Thyroid gland (tissue), 4 donors: ENCODE results near the gene SUPT3H. TPM values are rescaled to one million over a fixed set of nuclear protein-coding genes. Genes with fewer than 3 reads are reported as not detected.

Experiments used
- DNase-seq, 2 donors: peaks; one replicate each; pipeline ENCODE4 v3.0.0-alpha.2; 2019
- H3K27ac ChIP-seq, 3 donors: fragments of 200-600 bp; sonication (generic); 1 replicate in 2 of 3; 2 replicates in 1 of 3; pipeline ENCODE4 v1.5.1; 2016 to 2019; ENCODE audit warnings: mild to moderate bottlenecking in 1 of 3, moderate library complexity in 1 of 3
- H3K27me3 ChIP-seq: fragments of 200-600 bp; sonication (generic); one replicate; pipeline ENCODE4 v1.5.1; 2019
- H3K36me3 ChIP-seq, 2 donors: fragments of 200-600 bp; sonication (generic); one replicate each; pipeline ENCODE4 v1.5.1; 2016 to 2019
- H3K4me1 ChIP-seq, 2 donors: fragments of 200-600 bp; sonication (generic); one replicate each; pipeline ENCODE4 v1.5.1; 2017 to 2019
- H3K4me3 ChIP-seq, 3 donors: fragments of 200-600 bp; sonication (generic); replicated peaks in 1 of 3; 1 replicate in 2 of 3; 2 replicates in 1 of 3; pipeline ENCODE4 v1.5.1; 2016; ENCODE audit warnings: mild to moderate bottlenecking in 1 of 3
- H3K9me3 ChIP-seq: fragments of 200-600 bp; sonication (generic); one replicate; pipeline ENCODE4 v1.5.1; 2017
- CTCF ChIP-seq, 6 experiments: fragments of 200-600 bp in 3 of 6; fragments of 450-650 bp in 3 of 6; sonication (generic) in 3 of 6; IDR thresholded peaks; one replicate each; pipeline ENCODE4 v1.5.1; 2016 to 2019; ENCODE audit warnings: antibody characterized with exemption in 6 of 6, mild to moderate bottlenecking in 2 of 6, inconsistent platforms in 1 of 6, moderate library complexity in 1 of 6
- POLR2A ChIP-seq, 2 donors: fragments of 450-650 bp; IDR thresholded peaks; one replicate each; pipeline ENCODE4 v1.6.1; 2017; ENCODE audit warnings: antibody characterized with exemption in 2 of 2, mild to moderate bottlenecking in 2 of 2, moderate library complexity in 1 of 2
- WGBS, 2 donors: methylation state at CpG; one replicate each; pipeline ENCODE4 v1.1.5; 2017; 5-methylcytosine and 5-hydroxymethylcytosine counted together
- intact Hi-C: fragments of 100-400 bp; cut with DNase I; formaldehyde crosslinking; loops from one replicate; pipeline ENCODE4 v1.15.1; 2023
- total RNA-seq, 4 donors: library from RNA; depleted of rRNA; stranded (reverse); fragments of >200 nt; gene quantifications; one replicate each; pipeline ENCODE4 v1.2.3, GENCODE V29; 2016

The SUPT3H gene
- total RNA-seq, 4 donors from 2014 or later = 9.8 to 21.6 (median 11.1) TPM

GRCh38 chr6:44804016-44804415, 573.7 kb downstream of the SUPT3H start:
- TF ChIP-seq CTCF (IDR thresholded peaks at IDR 0.05) (no peak), POLR2A (IDR thresholded peaks at IDR 0.05) (no peak)
- intact Hi-C loops = no loop called here
- WGBS, 2 donors = 70 to 91% methylated on average over 5 of the region's 5 CpGs
- Histone ChIP-seq H3K36me3 (no peaks in the 10 kb centered on the region), H3K4me3 (no peak overlapping the region), H3K4me1 (peaks cover 5 to 6% of the 10 kb centered on the region in 2 donors), H3K27me3 (no peaks in the 10 kb centered on the region), H3K9me3 (no peaks in the 10 kb centered on the region), H3K27ac (no peak overlapping the region)
- DNase-seq = no peak

GRCh38 chr6:44800784-44801592, 576.7 kb downstream of the SUPT3H start:
- peak in 1 of 2 donors; percentile 14 for DNase-seq
- H3K9me3 ChIP-seq = no peaks in the 10 kb centered on the region
- intact Hi-C loops = no loop called here
- peaks cover 5 to 6% of the 10 kb centered on the region in 2 donors for H3K4me1 ChIP-seq
- WGBS, 2 donors = 42 to 44% methylated on average over 7 to 8 of the region's 8 CpGs
- H3K4me3 ChIP-seq = no peak overlapping the region
- no peaks in the 10 kb centered on the region for H3K27me3 ChIP-seq
- H3K36me3 ChIP-seq = no peaks in the 10 kb centered on the region
- TF ChIP-seq CTCF (IDR thresholded peaks at IDR 0.05) (no peak), POLR2A (IDR thresholded peaks at IDR 0.05) (no peak)
- H3K27ac ChIP-seq = no peak overlapping the region

GRCh38 chr6:44800171-44800783, 577.5 kb downstream of the SUPT3H start:
- Histone ChIP-seq H3K27ac (no peak overlapping the region), H3K4me3 (no peak overlapping the region), H3K4me1 (peaks cover 5 to 6% of the 10 kb centered on the region in 2 donors), H3K9me3 (no peaks in the 10 kb centered on the region), H3K36me3 (no peaks in the 10 kb centered on the region), H3K27me3 (no peaks in the 10 kb centered on the region)
- WGBS, 2 donors = 18 to 25% methylated on average over 8 of the region's 8 CpGs
- TF ChIP-seq POLR2A (IDR thresholded peaks at IDR 0.05) (no peak), CTCF (IDR thresholded peaks at IDR 0.05) (no peak)
- peak; percentile 28 to 45 for DNase-seq
- intact Hi-C loops = no loop called here

- Histone ChIP-seq H3K36me3 (no peaks in the 10 kb centered on the region), H3K4me1 (peaks cover 5 to 6% of the 10 kb centered on the region in 2 donors), H3K27ac (no peak overlapping the region), H3K4me3 (no peak overlapping the region), H3K27me3 (no peaks in the 10 kb centered on the region), H3K9me3 (no peaks in the 10 kb centered on the region)
- WGBS, 2 donors = 68 to 96% methylated on average over 3 of the region's 3 CpGs
- TF ChIP-seq CTCF (IDR thresholded peaks at IDR 0.05) (no peak), POLR2A (IDR thresholded peaks at IDR 0.05) (no peak)
- DNase-seq = no peak
- intact Hi-C loops = no loop called here
These were observed 580.0 kb downstream of the SUPT3H start for GRCh38 chr6:44797746-44798145.

- WGBS, 2 donors = 86 to 95% methylated on average over 7 of the region's 7 CpGs
- Histone ChIP-seq H3K4me3 (no peak overlapping the region), H3K9me3 (no peaks in the 10 kb centered on the region), H3K27me3 (no peaks in the 10 kb centered on the region), H3K4me1 (peaks cover 0 to 4% of the 10 kb centered on the region in 2 donors), H3K36me3 (no peaks in the 10 kb centered on the region), H3K27ac (no peak overlapping the region)
- TF ChIP-seq POLR2A (IDR thresholded peaks at IDR 0.05) = no peak
- no peak for TF ChIP-seq CTCF (IDR thresholded peaks at IDR 0.05)
- intact Hi-C loops = no loop called here
- DNase-seq = no peak
These were observed 582.4 kb downstream of the SUPT3H start for GRCh38 chr6:44795326-44795725.
